ENCODE measurements around the gene DOCK11. TPM values are rescaled to one million over a fixed set of nuclear protein-coding genes. Genes with fewer than 3 reads are reported as not detected.

Gene DOCK11
- total and polyA plus RNA-seq, 9 of the 15 experiments (the other 6 are each of a cell fraction or from before 2014, with no cell fraction given) = 41.8 to 77.8 (median 50.9) TPM

DNA sequence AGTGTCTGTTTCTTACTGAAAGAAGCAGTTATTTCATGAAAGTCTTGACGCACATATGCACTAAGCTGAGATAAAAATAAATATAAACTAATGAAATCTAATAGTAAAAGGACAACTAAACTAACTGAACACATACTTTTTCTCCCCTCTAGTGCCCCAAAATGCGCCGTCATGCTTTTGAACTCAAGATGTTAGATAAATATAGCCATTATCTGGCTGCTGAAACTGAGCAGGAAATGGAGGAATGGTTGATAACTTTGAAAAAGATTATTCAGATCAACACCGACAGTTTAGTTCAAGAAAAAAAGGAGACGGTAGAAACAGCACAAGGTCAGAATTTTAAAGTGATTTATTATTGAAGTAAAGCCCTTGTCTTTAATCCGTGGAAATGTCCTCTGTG is 70.2 kb downstream of the DOCK11 start (continued):
- TF ChIP-seq HNRNPK (IDR thresholded peaks at IDR 0.05; ENCODE audit: low read depth, low read length, poor library complexity, severe bottlenecking) (no peak), TSC22D4 (tag; IDR thresholded peaks at IDR 0.05) (no peak), KAT8 (IDR thresholded peaks at IDR 0.05; ENCODE audit: low read depth) (no peak), BHLHE40 (IDR thresholded peaks at IDR 0.05; ENCODE audit: low read length) (no peak), SREBF1 (IDR thresholded peaks at IDR 0.05; ENCODE audit: borderline replicate concordance, low read depth, low read length) (no peak), CBX3 (IDR thresholded peaks at IDR 0.05; ENCODE audit: borderline replicate concordance in 1 of 2, low read length in 2 of 2) (no peak), ETV1 (tag; conservative IDR thresholded peaks at IDR 0.05; ENCODE audit: low read depth) (0 out of 2 replicates have a peak, but pooled peaks have one; percentile 31), GATA2 (CRISPR knock-in tag; IDR thresholded peaks at IDR 0.05) (no peak), ZNF232 (CRISPR knock-in tag; IDR thresholded peaks at IDR 0.05) (no peak), DPF2 (IDR thresholded peaks at IDR 0.05) (peak; percentile 84), C11orf30 (IDR thresholded peaks at IDR 0.05; ENCODE audit: low read depth) (peak; percentile 70), POLR2B (IDR thresholded peaks at IDR 0.05; ENCODE audit: low read depth, partially characterized antibody) (no peak)
- TF ChIP-seq, protein P1, sequence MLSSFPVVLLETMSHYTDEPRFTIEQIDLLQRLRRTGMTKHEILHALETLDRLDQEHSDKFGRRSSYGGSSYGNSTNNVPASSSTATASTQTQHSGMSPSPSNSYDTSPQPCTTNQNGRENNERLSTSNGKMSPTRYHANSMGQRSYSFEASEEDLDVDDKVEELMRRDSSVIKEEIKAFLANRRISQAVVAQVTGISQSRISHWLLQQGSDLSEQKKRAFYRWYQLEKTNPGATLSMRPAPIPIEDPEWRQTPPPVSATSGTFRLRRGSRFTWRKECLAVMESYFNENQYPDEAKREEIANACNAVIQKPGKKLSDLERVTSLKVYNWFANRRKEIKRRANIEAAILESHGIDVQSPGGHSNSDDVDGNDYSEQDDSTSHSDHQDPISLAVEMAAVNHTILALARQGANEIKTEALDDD (IDR thresholded peaks at IDR 0.05) = no peak
- TF ChIP-seq, protein P2, sequence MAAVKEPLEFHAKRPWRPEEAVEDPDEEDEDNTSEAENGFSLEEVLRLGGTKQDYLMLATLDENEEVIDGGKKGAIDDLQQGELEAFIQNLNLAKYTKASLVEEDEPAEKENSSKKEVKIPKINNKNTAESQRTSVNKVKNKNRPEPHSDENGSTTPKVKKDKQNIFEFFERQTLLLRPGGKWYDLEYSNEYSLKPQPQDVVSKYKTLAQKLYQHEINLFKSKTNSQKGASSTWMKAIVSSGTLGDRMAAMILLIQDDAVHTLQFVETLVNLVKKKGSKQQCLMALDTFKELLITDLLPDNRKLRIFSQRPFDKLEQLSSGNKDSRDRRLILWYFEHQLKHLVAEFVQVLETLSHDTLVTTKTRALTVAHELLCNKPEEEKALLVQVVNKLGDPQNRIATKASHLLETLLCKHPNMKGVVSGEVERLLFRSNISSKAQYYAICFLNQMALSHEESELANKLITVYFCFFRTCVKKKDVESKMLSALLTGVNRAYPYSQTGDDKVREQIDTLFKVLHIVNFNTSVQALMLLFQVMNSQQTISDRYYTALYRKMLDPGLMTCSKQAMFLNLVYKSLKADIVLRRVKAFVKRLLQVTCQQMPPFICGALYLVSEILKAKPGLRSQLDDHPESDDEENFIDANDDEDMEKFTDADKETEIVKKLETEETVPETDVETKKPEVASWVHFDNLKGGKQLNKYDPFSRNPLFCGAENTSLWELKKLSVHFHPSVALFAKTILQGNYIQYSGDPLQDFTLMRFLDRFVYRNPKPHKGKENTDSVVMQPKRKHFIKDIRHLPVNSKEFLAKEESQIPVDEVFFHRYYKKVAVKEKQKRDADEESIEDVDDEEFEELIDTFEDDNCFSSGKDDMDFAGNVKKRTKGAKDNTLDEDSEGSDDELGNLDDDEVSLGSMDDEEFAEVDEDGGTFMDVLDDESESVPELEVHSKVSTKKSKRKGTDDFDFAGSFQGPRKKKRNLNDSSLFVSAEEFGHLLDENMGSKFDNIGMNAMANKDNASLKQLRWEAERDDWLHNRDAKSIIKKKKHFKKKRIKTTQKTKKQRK (IDR thresholded peaks at IDR 0.05; ENCODE audit: borderline replicate concordance, low read depth, low read length) = no peak
- TF ChIP-seq, protein P3, sequence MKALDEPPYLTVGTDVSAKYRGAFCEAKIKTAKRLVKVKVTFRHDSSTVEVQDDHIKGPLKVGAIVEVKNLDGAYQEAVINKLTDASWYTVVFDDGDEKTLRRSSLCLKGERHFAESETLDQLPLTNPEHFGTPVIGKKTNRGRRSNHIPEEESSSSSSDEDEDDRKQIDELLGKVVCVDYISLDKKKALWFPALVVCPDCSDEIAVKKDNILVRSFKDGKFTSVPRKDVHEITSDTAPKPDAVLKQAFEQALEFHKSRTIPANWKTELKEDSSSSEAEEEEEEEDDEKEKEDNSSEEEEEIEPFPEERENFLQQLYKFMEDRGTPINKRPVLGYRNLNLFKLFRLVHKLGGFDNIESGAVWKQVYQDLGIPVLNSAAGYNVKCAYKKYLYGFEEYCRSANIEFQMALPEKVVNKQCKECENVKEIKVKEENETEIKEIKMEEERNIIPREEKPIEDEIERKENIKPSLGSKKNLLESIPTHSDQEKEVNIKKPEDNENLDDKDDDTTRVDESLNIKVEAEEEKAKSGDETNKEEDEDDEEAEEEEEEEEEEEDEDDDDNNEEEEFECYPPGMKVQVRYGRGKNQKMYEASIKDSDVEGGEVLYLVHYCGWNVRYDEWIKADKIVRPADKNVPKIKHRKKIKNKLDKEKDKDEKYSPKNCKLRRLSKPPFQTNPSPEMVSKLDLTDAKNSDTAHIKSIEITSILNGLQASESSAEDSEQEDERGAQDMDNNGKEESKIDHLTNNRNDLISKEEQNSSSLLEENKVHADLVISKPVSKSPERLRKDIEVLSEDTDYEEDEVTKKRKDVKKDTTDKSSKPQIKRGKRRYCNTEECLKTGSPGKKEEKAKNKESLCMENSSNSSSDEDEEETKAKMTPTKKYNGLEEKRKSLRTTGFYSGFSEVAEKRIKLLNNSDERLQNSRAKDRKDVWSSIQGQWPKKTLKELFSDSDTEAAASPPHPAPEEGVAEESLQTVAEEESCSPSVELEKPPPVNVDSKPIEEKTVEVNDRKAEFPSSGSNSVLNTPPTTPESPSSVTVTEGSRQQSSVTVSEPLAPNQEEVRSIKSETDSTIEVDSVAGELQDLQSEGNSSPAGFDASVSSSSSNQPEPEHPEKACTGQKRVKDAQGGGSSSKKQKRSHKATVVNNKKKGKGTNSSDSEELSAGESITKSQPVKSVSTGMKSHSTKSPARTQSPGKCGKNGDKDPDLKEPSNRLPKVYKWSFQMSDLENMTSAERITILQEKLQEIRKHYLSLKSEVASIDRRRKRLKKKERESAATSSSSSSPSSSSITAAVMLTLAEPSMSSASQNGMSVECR (CRISPR knock-in tag; IDR thresholded peaks at IDR 0.05) = no peak
- TF ChIP-seq, protein P4, sequence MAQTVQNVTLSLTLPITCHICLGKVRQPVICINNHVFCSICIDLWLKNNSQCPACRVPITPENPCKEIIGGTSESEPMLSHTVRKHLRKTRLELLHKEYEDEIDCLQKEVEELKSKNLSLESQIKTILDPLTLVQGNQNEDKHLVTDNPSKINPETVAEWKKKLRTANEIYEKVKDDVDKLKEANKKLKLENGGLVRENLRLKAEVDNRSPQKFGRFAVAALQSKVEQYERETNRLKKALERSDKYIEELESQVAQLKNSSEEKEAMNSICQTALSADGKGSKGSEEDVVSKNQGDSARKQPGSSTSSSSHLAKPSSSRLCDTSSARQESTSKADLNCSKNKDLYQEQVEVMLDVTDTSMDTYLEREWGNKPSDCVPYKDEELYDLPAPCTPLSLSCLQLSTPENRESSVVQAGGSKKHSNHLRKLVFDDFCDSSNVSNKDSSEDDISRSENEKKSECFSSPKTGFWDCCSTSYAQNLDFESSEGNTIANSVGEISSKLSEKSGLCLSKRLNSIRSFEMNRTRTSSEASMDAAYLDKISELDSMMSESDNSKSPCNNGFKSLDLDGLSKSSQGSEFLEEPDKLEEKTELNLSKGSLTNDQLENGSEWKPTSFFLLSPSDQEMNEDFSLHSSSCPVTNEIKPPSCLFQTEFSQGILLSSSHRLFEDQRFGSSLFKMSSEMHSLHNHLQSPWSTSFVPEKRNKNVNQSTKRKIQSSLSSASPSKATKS (CRISPR knock-in tag; IDR thresholded peaks at IDR 0.05) = no peak
- TF ChIP-seq, protein P5, sequence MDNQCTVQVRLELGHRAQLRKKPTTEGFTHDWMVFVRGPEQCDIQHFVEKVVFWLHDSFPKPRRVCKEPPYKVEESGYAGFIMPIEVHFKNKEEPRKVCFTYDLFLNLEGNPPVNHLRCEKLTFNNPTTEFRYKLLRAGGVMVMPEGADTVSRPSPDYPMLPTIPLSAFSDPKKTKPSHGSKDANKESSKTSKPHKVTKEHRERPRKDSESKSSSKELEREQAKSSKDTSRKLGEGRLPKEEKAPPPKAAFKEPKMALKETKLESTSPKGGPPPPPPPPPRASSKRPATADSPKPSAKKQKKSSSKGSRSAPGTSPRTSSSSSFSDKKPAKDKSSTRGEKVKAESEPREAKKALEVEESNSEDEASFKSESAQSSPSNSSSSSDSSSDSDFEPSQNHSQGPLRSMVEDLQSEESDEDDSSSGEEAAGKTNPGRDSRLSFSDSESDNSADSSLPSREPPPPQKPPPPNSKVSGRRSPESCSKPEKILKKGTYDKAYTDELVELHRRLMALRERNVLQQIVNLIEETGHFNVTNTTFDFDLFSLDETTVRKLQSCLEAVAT (IDR thresholded peaks at IDR 0.05) = no peak
